Testis (tissue), 3 donors: ENCODE results near the gene CSF1R. TPM values are rescaled to one million over a fixed set of nuclear protein-coding genes. Genes with fewer than 3 reads are reported as not detected.
A peak's percentile ranks its signal among the peaks of the same experiment; 100 is the strongest.

Experiments used
- DNase-seq: peaks from one replicate; pipeline ENCODE4 v3.0.0-alpha.2; 2019
- H3K27ac ChIP-seq, 2 donors: fragments of 200-600 bp; sonication (generic); one replicate each; pipeline ENCODE4 v1.5.1; 2019
- H3K27me3 ChIP-seq: fragments of 200-600 bp; sonication (generic); one replicate; pipeline ENCODE4 v1.5.1; 2019
- H3K36me3 ChIP-seq: fragments of 200-600 bp; sonication (generic); one replicate; pipeline ENCODE4 v1.5.1; 2017; ENCODE audit warnings: low read depth; ENCODE audit errors: missing control alignments
- H3K4me1 ChIP-seq: fragments of 200-600 bp; sonication (generic); one replicate; pipeline ENCODE4 v1.5.1; 2019
- H3K4me3 ChIP-seq, 2 donors: fragments of 200-600 bp; sonication (generic); one replicate each; pipeline ENCODE4 v1.5.1; 2017 to 2019
- H3K9me3 ChIP-seq: fragments of 200-600 bp; sonication (generic); one replicate; pipeline ENCODE4 v1.5.1; 2017
- POLR2A ChIP-seq: fragments of 450-650 bp; IDR thresholded peaks from one replicate; pipeline ENCODE4 v1.6.1; 2017; ENCODE audit warnings: antibody characterized with exemption, mild to moderate bottlenecking, moderate library complexity
- WGBS, 2 donors: methylation state at CpG; one replicate each; pipeline ENCODE4 v1.1.5; 2018; 5-methylcytosine and 5-hydroxymethylcytosine counted together
- intact Hi-C: fragments of 100-400 bp; cut with DNase I; formaldehyde crosslinking; loops from one replicate; pipeline ENCODE4 v1.15.1; 2023; ENCODE audit warnings: low total_unique reads
- polyA plus RNA-seq: library from polyadenylated mRNA; stranded (reverse); fragments of 350-450 nt; fragmentation: Illumina TruSeq; extraction: RNeasy Lipid Tissue Mini Kit (QIAGEN cat#74804); gene quantifications from one replicate; pipeline ENCODE4 v1.2.3, GENCODE V29; 2014; ENCODE audit warnings: low read depth, low replicate concordance; ENCODE audit not compliant: insufficient read depth
- total RNA-seq, 2 donors: library from RNA; depleted of rRNA; stranded (reverse); fragments of >200 nt; gene quantifications; one replicate each; pipeline ENCODE4 v1.2.3, GENCODE V29; 2016
- TF ChIP-seq, protein P1 (sequence below), 3 experiments: fragments of 450-650 bp in 2 of 3; fragments of 200-600 bp in 1 of 3; sonication (generic) in 1 of 3; IDR thresholded peaks; one replicate each; pipeline ENCODE4 v1.5.1; 2016 to 2019; ENCODE audit warnings: antibody characterized with exemption in 3 of 3, mild to moderate bottlenecking in 2 of 3, moderate library complexity in 1 of 3

The CSF1R gene
- total and polyA plus RNA-seq, 3 donors from 2014 or later = 4.3 to 25.4 (median 15.7) TPM

DNA sequence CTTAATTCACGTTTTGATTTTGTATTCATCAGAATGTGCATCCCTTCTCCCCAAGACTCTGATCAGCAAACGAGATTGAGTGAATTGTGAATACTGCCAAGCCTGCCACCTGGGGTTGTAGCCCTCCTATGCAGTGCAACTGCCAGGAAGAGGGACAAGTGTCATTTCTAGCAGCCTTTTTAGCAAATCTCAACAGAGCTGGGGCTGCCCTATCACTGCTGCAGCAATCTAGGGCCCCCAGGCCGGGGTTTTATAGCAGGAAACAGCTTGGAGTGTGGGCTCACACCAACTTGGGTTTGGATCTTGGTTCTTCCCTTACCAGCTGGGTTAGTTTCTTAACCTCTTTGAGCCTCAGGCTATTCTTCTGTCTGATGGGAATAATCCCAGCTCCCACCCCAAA lies 4.0 kb downstream of the CSF1R start:
- WGBS, 2 donors = 57 to 58% methylated on average over 3 of the region's 3 CpGs
- no peak overlapping the region for H3K4me3 ChIP-seq
- peak; percentile 3 for DNase-seq
- H3K9me3 ChIP-seq = no peaks in the 10 kb centered on the region
- H3K36me3 ChIP-seq = no peaks in the 10 kb centered on the region
- H3K27me3 ChIP-seq = no peaks in the 10 kb centered on the region
- intact Hi-C loops = no loop called here
- no peak overlapping the region for H3K27ac ChIP-seq
- peaks cover 5% of the 10 kb centered on the region for H3K4me1 ChIP-seq
- TF ChIP-seq POLR2A = no peak
- TF ChIP-seq, protein P1, sequence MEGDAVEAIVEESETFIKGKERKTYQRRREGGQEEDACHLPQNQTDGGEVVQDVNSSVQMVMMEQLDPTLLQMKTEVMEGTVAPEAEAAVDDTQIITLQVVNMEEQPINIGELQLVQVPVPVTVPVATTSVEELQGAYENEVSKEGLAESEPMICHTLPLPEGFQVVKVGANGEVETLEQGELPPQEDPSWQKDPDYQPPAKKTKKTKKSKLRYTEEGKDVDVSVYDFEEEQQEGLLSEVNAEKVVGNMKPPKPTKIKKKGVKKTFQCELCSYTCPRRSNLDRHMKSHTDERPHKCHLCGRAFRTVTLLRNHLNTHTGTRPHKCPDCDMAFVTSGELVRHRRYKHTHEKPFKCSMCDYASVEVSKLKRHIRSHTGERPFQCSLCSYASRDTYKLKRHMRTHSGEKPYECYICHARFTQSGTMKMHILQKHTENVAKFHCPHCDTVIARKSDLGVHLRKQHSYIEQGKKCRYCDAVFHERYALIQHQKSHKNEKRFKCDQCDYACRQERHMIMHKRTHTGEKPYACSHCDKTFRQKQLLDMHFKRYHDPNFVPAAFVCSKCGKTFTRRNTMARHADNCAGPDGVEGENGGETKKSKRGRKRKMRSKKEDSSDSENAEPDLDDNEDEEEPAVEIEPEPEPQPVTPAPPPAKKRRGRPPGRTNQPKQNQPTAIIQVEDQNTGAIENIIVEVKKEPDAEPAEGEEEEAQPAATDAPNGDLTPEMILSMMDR (IDR thresholded peaks at IDR 0.05) = no peak

DNA sequence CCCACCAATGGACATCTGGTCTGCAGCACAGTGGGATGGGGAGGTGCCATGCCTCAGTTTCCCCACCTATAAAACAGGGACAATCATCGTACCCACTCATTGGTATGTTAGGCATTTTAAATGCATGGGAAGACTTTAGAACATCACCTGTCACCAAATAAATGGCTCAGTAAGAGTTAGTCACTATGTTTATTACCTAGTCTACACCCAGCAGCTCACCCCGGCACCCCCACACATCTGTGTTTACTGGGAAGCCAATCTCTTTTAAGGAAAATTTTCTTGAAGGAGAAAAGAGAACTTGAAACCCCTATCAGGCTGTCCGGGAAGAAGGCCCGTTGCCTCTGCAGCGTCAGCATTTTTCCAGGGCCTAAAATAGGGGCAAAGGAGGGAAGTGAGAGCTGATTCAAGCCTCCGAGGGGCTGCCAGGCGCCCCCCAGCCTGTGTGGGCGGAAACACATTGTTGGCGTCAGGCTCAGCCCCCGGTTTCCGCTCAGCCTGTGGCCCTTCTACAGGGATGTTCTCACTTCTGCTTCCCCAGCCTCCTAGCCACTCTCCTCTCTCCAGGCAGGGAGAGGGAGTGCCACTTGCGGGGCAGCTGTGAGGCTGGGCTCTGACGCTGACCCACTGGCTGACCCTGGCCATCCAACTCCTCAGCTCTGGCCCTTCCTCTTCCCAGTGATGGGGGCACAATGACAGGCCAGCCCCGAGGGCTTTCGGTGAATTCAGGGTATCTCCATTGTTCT lies 4.6 kb downstream of the CSF1R start:
- peak; percentile 49 for DNase-seq
- Histone ChIP-seq H3K4me1 (peaks cover 5% of the 10 kb centered on the region), H3K4me3 (no peak overlapping the region), H3K27me3 (no peaks in the 10 kb centered on the region), H3K36me3 (no peaks in the 10 kb centered on the region), H3K9me3 (no peaks in the 10 kb centered on the region), H3K27ac (no peak overlapping the region)
- TF ChIP-seq, protein P1 (IDR thresholded peaks at IDR 0.05) = no peak
- TF ChIP-seq POLR2A = no peak
- intact Hi-C loops = no loop called here
- 39 to 43% methylated on average over 13 to 15 of the region's 15 CpGs for WGBS, 2 donors

DNA sequence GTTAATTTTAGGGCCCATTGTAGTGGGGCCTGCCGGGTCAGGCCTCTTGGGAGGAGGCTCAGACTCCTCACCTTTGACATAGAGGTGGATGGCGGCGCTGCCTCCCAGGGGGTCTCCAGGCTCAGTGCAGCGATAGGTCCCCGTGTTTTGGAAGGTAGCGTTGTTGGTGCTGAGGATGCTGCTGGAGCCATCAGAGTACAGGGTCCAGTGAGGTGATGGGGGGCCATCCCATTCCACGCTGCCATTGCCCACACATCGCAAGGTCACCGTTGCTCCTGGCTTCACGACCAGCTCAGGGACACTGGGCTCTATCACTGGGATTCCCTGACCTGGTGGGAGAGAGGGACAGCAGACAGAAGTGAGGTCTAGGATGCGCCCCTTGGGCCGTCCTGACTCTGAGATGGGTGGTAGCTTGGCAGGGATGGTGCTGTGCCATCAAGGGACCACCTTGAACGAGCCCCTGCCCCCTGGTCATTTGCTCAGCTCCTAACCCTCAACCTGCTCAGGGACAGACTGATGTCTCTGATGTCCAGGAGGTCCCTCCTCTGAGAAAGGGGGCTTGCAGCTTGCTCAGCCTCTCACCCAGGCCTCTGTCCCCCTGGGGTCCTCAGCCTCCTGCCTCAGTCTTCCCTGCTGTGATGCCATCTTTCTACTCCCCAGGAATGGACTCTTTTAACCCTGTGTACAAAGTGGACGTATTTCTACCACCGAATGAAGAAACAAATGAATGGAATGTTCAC lies 5.5 kb downstream of the CSF1R start:
- TF ChIP-seq, protein P1 (IDR thresholded peaks at IDR 0.05) = no peak
- TF ChIP-seq POLR2A = no peak
- Histone ChIP-seq H3K27ac (no peak overlapping the region), H3K4me1 (peaks cover 5% of the 10 kb centered on the region), H3K36me3 (no peaks in the 10 kb centered on the region), H3K27me3 (no peaks in the 10 kb centered on the region), H3K4me3 (no peak overlapping the region), H3K9me3 (no peaks in the 10 kb centered on the region)
- intact Hi-C loops = no loop called here
- WGBS, 2 donors = 54 to 88% methylated on average over 4 to 15 of the region's 15 CpGs
- peak; percentile 3 for DNase-seq

DNA sequence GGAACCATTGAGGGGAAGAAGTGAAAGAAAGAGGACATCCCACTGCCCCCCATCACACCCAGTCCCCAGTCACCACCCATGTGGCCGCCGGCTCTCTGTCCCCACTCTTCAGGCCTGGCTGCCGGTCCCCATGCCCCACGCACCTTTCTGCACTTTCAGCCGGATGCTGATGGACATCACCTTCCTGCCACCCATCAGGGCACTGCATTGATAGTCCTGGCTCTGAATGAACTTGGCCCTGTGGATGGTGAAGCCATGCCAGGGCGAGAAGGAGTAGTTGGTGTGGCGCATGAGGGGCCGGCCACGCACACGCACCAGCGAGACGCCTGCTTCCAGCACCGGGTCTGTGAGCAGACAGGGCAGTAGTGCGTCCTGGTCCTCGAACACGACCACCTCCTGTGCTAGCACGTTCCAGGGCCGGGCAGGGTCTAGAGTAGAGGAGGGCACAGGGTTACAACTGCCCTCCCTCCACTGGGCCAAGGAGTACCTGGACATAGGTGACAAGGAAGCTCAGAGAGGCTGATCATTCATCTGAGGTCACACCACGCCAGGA lies 6.4 kb downstream of the CSF1R start:
- peak; percentile 2 for DNase-seq
- Histone ChIP-seq H3K9me3 (no peaks in the 10 kb centered on the region), H3K4me3 (no peak overlapping the region), H3K36me3 (no peaks in the 10 kb centered on the region), H3K4me1 (peaks cover 5% of the 10 kb centered on the region), H3K27me3 (no peaks in the 10 kb centered on the region), H3K27ac (no peak overlapping the region)
- no peak for TF ChIP-seq POLR2A
- TF ChIP-seq, protein P1 (IDR thresholded peaks at IDR 0.05) = no peak
- 94 to 95% methylated on average over 15 to 19 of the region's 19 CpGs for WGBS, 2 donors
- intact Hi-C loops = no loop called here
